ENCODE data around the gene JAK3.

DNA sequence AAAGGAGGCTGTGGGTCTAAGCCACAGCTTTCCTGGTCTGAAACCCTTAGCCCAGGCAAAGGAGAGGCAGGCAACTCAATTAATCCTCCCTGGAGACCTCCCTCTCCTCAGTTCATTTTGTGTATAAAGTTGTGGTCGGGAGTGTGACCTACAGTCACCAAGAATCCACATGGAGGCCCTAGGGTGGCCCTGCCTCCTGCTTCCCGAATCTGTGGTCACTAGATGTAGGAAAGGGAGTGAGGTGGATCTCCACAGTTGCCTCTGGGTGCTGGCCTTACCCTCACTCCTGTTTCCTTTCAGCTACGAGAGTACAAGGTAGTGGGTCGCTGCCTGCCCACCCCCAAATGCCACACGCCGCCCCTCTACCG, 13.2 kb upstream of the JAK3 start:
- TF ChIP-seq, protein P1, sequence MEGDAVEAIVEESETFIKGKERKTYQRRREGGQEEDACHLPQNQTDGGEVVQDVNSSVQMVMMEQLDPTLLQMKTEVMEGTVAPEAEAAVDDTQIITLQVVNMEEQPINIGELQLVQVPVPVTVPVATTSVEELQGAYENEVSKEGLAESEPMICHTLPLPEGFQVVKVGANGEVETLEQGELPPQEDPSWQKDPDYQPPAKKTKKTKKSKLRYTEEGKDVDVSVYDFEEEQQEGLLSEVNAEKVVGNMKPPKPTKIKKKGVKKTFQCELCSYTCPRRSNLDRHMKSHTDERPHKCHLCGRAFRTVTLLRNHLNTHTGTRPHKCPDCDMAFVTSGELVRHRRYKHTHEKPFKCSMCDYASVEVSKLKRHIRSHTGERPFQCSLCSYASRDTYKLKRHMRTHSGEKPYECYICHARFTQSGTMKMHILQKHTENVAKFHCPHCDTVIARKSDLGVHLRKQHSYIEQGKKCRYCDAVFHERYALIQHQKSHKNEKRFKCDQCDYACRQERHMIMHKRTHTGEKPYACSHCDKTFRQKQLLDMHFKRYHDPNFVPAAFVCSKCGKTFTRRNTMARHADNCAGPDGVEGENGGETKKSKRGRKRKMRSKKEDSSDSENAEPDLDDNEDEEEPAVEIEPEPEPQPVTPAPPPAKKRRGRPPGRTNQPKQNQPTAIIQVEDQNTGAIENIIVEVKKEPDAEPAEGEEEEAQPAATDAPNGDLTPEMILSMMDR (IDR thresholded peaks at IDR 0.05): no peak
- TF ChIP-seq TCF7L2 (IDR thresholded peaks at IDR 0.05; ENCODE audit: low read depth, low read length): no peak
- TF ChIP-seq, protein P2, sequence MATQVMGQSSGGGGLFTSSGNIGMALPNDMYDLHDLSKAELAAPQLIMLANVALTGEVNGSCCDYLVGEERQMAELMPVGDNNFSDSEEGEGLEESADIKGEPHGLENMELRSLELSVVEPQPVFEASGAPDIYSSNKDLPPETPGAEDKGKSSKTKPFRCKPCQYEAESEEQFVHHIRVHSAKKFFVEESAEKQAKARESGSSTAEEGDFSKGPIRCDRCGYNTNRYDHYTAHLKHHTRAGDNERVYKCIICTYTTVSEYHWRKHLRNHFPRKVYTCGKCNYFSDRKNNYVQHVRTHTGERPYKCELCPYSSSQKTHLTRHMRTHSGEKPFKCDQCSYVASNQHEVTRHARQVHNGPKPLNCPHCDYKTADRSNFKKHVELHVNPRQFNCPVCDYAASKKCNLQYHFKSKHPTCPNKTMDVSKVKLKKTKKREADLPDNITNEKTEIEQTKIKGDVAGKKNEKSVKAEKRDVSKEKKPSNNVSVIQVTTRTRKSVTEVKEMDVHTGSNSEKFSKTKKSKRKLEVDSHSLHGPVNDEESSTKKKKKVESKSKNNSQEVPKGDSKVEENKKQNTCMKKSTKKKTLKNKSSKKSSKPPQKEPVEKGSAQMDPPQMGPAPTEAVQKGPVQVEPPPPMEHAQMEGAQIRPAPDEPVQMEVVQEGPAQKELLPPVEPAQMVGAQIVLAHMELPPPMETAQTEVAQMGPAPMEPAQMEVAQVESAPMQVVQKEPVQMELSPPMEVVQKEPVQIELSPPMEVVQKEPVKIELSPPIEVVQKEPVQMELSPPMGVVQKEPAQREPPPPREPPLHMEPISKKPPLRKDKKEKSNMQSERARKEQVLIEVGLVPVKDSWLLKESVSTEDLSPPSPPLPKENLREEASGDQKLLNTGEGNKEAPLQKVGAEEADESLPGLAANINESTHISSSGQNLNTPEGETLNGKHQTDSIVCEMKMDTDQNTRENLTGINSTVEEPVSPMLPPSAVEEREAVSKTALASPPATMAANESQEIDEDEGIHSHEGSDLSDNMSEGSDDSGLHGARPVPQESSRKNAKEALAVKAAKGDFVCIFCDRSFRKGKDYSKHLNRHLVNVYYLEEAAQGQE (IDR thresholded peaks at IDR 0.05; ENCODE audit: insufficient read depth in 1 of 2, low read depth in 2 of 2, low read length in 1 of 2): no peak
- TF ChIP-seq POLR2AphosphoS5 (IDR thresholded peaks at IDR 0.05; ENCODE audit: low read depth, low read length): 0 out of 2 replicates have a peak, but pooled peaks have one; percentile 42
- 0 out of 2 replicates have a peak, but pooled peaks have one; percentile 4 for TF ChIP-seq SIN3A (IDR thresholded peaks at IDR 0.05; ENCODE audit: borderline replicate concordance, insufficient read depth, low read depth, low read length)

All from Panc1 (cell line).